Right lobe of liver (tissue), 4 donors: ENCODE results near the gene LRRC63.

Experiments
- POLR2A ChIP-seq: fragments of 450-650 bp; IDR thresholded peaks from one replicate; pipeline ENCODE4 v1.6.1; 2017; ENCODE audit warnings: antibody characterized with exemption, mild to moderate bottlenecking
- TF ChIP-seq, protein P1 (sequence below), 4 donors: fragments of 200-600 bp in 3 of 4; fragments of 450-650 bp in 1 of 4; IDR thresholded peaks; one replicate each; pipeline versions ENCODE4 v1.5.1 to v1.8.0; 2016 to 2022; ENCODE audit warnings: antibody characterized with exemption in 4 of 4, mild to moderate bottlenecking in 2 of 4
- donor health status: DM: no; HTN: no; CAD: no.
- donor health status: DM: no; HTN: no; CAD: no.
- donor health status: DM: no; HTN: yes; CAD: no.

DNA sequence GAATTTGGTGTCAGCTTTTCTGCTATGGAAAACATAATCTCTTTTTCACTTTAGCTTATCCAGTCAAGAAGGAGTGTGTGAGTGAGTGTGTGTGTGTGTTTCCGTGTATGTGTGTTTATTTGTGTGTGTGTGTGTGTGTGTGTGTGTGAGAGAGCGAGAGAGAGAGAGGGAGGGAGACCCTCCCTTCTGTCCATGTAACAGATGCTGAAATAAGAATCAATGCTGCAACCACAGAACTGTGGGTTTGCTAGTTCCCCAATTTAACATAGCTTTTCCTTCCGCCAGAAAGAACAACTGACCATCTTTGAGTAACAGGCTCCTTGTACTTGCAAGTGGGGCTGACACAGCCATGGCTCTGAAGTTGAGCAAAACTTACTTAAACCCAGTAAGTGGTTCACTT lies 35.0 kb upstream of the LRRC63 start:
- TF ChIP-seq, protein P1, sequence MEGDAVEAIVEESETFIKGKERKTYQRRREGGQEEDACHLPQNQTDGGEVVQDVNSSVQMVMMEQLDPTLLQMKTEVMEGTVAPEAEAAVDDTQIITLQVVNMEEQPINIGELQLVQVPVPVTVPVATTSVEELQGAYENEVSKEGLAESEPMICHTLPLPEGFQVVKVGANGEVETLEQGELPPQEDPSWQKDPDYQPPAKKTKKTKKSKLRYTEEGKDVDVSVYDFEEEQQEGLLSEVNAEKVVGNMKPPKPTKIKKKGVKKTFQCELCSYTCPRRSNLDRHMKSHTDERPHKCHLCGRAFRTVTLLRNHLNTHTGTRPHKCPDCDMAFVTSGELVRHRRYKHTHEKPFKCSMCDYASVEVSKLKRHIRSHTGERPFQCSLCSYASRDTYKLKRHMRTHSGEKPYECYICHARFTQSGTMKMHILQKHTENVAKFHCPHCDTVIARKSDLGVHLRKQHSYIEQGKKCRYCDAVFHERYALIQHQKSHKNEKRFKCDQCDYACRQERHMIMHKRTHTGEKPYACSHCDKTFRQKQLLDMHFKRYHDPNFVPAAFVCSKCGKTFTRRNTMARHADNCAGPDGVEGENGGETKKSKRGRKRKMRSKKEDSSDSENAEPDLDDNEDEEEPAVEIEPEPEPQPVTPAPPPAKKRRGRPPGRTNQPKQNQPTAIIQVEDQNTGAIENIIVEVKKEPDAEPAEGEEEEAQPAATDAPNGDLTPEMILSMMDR (IDR thresholded peaks at IDR 0.05), result no peak
- TF ChIP-seq POLR2A, result no peak
